Measurements from ENCODE around the gene MOB3B. TPM values are rescaled to one million over a fixed set of nuclear protein-coding genes. Genes with fewer than 3 reads are reported as not detected.

Gene MOB3B
- total RNA-seq, 1 experiment from 2014 or later = 0.03 TPM

DNA sequence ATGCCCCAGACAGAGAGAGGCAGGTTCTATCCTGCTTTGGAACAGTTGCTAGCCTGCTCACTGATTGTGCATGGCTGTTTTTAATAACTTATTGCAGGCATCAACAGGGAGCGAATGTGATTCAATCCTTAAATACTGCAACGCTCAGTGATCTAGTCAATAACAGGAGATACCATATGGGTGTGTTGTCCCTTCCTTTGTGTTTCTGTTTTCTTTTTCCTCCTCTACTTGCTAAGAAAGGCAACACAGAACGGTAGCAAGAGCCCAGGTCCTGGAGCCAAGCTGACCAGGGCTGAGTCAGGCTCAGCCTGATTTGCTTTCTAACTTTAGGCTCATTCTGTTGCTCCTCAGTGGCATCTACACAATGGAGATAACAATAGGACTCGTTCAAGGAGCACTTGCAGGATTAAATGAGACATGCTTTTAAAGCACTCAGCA is 134.1 kb downstream of the MOB3B start:
- Histone ChIP-seq H3K36me3 (ENCODE audit: control insufficient read depth, insufficient read depth, low read length) (no peaks in the 10 kb centered on the region), H3K4me3 (ENCODE audit: low read depth in 2 of 2, low read length in 2 of 2) (no peak overlapping the region), H3K4me1 (ENCODE audit: control insufficient read depth, insufficient read depth, low read length) (no peaks in the 10 kb centered on the region), H3K27me3 (ENCODE audit: control insufficient read depth, insufficient read depth, low read length) (no peaks in the 10 kb centered on the region), H3K9me3 (ENCODE audit: control insufficient read depth, insufficient read depth, low read depth, low read length) (no peaks in the 10 kb centered on the region), H3K27ac (ENCODE audit: low read length) (no peak overlapping the region)
- DNase-seq (ENCODE audit: low read depth, low spot score) (no peak), ATAC-seq (no peak)
- CTCF ChIA-PET = no interaction called here
- TF ChIP-seq SIN3A (IDR thresholded peaks at IDR 0.05; ENCODE audit: borderline replicate concordance, insufficient read depth, low read depth, low read length) (no peak), POLR2AphosphoS5 (IDR thresholded peaks at IDR 0.05; ENCODE audit: low read depth, low read length) (no peak), TCF7L2 (IDR thresholded peaks at IDR 0.05; ENCODE audit: low read depth, low read length) (no peak)
- TF ChIP-seq, protein P1, sequence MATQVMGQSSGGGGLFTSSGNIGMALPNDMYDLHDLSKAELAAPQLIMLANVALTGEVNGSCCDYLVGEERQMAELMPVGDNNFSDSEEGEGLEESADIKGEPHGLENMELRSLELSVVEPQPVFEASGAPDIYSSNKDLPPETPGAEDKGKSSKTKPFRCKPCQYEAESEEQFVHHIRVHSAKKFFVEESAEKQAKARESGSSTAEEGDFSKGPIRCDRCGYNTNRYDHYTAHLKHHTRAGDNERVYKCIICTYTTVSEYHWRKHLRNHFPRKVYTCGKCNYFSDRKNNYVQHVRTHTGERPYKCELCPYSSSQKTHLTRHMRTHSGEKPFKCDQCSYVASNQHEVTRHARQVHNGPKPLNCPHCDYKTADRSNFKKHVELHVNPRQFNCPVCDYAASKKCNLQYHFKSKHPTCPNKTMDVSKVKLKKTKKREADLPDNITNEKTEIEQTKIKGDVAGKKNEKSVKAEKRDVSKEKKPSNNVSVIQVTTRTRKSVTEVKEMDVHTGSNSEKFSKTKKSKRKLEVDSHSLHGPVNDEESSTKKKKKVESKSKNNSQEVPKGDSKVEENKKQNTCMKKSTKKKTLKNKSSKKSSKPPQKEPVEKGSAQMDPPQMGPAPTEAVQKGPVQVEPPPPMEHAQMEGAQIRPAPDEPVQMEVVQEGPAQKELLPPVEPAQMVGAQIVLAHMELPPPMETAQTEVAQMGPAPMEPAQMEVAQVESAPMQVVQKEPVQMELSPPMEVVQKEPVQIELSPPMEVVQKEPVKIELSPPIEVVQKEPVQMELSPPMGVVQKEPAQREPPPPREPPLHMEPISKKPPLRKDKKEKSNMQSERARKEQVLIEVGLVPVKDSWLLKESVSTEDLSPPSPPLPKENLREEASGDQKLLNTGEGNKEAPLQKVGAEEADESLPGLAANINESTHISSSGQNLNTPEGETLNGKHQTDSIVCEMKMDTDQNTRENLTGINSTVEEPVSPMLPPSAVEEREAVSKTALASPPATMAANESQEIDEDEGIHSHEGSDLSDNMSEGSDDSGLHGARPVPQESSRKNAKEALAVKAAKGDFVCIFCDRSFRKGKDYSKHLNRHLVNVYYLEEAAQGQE (IDR thresholded peaks at IDR 0.05; ENCODE audit: insufficient read depth in 1 of 2, low read depth in 2 of 2, low read length in 1 of 2) = no peak
- TF ChIP-seq, protein P2, sequence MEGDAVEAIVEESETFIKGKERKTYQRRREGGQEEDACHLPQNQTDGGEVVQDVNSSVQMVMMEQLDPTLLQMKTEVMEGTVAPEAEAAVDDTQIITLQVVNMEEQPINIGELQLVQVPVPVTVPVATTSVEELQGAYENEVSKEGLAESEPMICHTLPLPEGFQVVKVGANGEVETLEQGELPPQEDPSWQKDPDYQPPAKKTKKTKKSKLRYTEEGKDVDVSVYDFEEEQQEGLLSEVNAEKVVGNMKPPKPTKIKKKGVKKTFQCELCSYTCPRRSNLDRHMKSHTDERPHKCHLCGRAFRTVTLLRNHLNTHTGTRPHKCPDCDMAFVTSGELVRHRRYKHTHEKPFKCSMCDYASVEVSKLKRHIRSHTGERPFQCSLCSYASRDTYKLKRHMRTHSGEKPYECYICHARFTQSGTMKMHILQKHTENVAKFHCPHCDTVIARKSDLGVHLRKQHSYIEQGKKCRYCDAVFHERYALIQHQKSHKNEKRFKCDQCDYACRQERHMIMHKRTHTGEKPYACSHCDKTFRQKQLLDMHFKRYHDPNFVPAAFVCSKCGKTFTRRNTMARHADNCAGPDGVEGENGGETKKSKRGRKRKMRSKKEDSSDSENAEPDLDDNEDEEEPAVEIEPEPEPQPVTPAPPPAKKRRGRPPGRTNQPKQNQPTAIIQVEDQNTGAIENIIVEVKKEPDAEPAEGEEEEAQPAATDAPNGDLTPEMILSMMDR (IDR thresholded peaks at IDR 0.05) = no peak
- BruUV-seq (replicated peaks) = no TSS peak
- in situ Hi-C loops (cut with HindIII; ENCODE audit: low pct_unique_long_range_greater_than_20kb, low sequenced_read_pairs) = no loop called here
- intact Hi-C loops (cut with micrococcal nuclease; ENCODE audit: unreplicated experiment) = no loop called here
- POLR2A ChIA-PET = no interaction called here

DNA sequence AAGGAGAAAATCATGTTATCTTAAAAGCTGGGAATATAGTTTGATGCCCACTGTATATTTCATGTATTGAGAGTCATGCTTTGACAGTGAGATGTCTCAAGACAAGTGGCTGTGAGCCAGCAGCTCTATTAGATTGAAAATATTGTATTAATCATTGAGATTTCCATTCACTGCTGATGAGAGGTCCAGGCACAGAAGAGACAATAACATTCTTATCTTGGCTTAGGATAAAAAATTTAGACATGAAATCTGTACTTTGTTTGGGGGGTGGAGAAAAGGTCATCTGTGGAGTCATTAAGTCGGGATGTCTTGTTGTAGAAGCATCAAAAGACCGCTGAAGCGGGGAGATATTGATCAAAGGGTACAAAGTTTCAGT is 134.8 kb downstream of the MOB3B start:
- Histone ChIP-seq H3K4me3 (ENCODE audit: low read depth in 2 of 2, low read length in 2 of 2) (no peak overlapping the region), H3K27me3 (ENCODE audit: control insufficient read depth, insufficient read depth, low read length) (no peaks in the 10 kb centered on the region), H3K27ac (ENCODE audit: low read length) (no peak overlapping the region), H3K9me3 (ENCODE audit: control insufficient read depth, insufficient read depth, low read depth, low read length) (no peaks in the 10 kb centered on the region), H3K4me1 (ENCODE audit: control insufficient read depth, insufficient read depth, low read length) (no peaks in the 10 kb centered on the region), H3K36me3 (ENCODE audit: control insufficient read depth, insufficient read depth, low read length) (no peaks in the 10 kb centered on the region)
- intact Hi-C loops (cut with micrococcal nuclease; ENCODE audit: unreplicated experiment) = no loop called here
- ChIA-PET POLR2A (no interaction called here), CTCF (no interaction called here)
- TF ChIP-seq, protein P1 (IDR thresholded peaks at IDR 0.05; ENCODE audit: insufficient read depth in 1 of 2, low read depth in 2 of 2, low read length in 1 of 2) = no peak
- no peak for TF ChIP-seq POLR2AphosphoS5 (IDR thresholded peaks at IDR 0.05; ENCODE audit: low read depth, low read length)
- TF ChIP-seq, protein P2 (IDR thresholded peaks at IDR 0.05) = no peak
- no peak for TF ChIP-seq SIN3A (IDR thresholded peaks at IDR 0.05; ENCODE audit: borderline replicate concordance, insufficient read depth, low read depth, low read length)
- TF ChIP-seq TCF7L2 (IDR thresholded peaks at IDR 0.05; ENCODE audit: low read depth, low read length) = no peak
- in situ Hi-C loops (cut with HindIII; ENCODE audit: low pct_unique_long_range_greater_than_20kb, low sequenced_read_pairs) = no loop called here
- no peak for ATAC-seq
- no TSS peak for BruUV-seq (replicated peaks)
- no peak for DNase-seq (ENCODE audit: low read depth, low spot score)

All from Panc1 (cell line).